Measurements from ENCODE around the gene OCSTAMP. TPM values are rescaled to one million over a fixed set of nuclear protein-coding genes. Genes with fewer than 3 reads are reported as not detected.

The OCSTAMP gene
- total and polyA plus RNA-seq, 2 donors (not counting 3 experiments of a cell fraction or from before 2014, with no cell fraction given), result not detected

- Histone ChIP-seq H3K4me3 (replicated peaks in 1 of 3; ENCODE audit: insufficient read depth in 1 of 3, low read depth in 1 of 3, low read length in 3 of 3) (no peak overlapping the region), H4K20me1 (replicated peaks; ENCODE audit: control insufficient read depth, extremely low read depth, insufficient read depth, low read length) (no peaks in the 10 kb centered on the region), H3K9ac (replicated peaks; ENCODE audit: extremely low read depth, insufficient read depth, low read length) (no peak overlapping the region), H3K79me2 (ENCODE audit: control insufficient read depth, insufficient read depth, low read length) (no peaks in the 10 kb centered on the region), H3K36me3 (ENCODE audit: control insufficient read depth in 2 of 2, extremely low read depth in 1 of 2, insufficient read depth in 2 of 2, low read length in 2 of 2) (no peaks in the 10 kb centered on the region), H3K9me3 (replicated peaks; ENCODE audit: control insufficient read depth, insufficient read depth, low read length) (no peaks in the 10 kb centered on the region), H2AFZ (ENCODE audit: low read depth, low read length) (peak overlapping the region; percentile 65), H3K4me1 (ENCODE audit: control insufficient read depth, extremely low read depth, insufficient read depth, low read length) (peaks cover 3% of the 10 kb centered on the region), H3K4me2 (ENCODE audit: insufficient read depth, low read length) (no peak overlapping the region), H3K27ac (ENCODE audit: insufficient read depth, low read depth, low read length) (no peak overlapping the region), H3K27me3 (ENCODE audit: control insufficient read depth in 2 of 2, insufficient read depth in 2 of 2, low read length in 2 of 2) (no peaks in the 10 kb centered on the region), H3K9me1 (replicated peaks; ENCODE audit: control insufficient read depth, extremely low read depth, insufficient read depth, low read length) (no peaks in the 10 kb centered on the region)
- ChIA-PET POLR2A (no interaction called here), CTCF (interaction anchor here (0.6 to 3.0 kb wide), 6 partner anchors 8 to 100 kb away, joined by 3 to 13 read pairs (median 4); no protein-coding TSS in a partner anchor)
- intact Hi-C loops (cut with micrococcal nuclease), result no loop called here
- FAIRE-seq (no peak), DNase-seq (ENCODE audit: low read depth, low spot score) (peak; percentile 35)
- peak; percentile 19 for TF ChIP-seq FOS (IDR thresholded peaks at IDR 0.05; ENCODE audit: borderline replicate concordance, insufficient read depth, low read length)
- TF ChIP-seq POLR2AphosphoS5 (IDR thresholded peaks at IDR 0.05; ENCODE audit: insufficient read depth, low read depth, low read length), result no peak
- no TSS peak for BruUV-seq (replicated peaks)
- dilution Hi-C loops (cut with MboI; ENCODE audit: extremely low pct_ligation_motif_present, low sequenced_read_pairs), result no loop called here
Observed at GRCh38 chr20:46573788-46574584, 23.5 kb upstream of the OCSTAMP start.

- no peaks in the 10 kb centered on the region for H4K20me1 ChIP-seq (replicated peaks; ENCODE audit: control insufficient read depth, extremely low read depth, insufficient read depth, low read length)
- DNase-seq (ENCODE audit: low read depth, low spot score), result peak; percentile 51
- CTCF ChIA-PET, result interaction anchor here (0.6 to 3.0 kb wide), 7 partner anchors 9 to 101 kb away, joined by 3 to 13 read pairs (median 5); no protein-coding TSS in a partner anchor
Observed at GRCh38 chr20:46573234-46573633, 22.8 kb upstream of the OCSTAMP start.

More at GRCh38 chr20:46573234-46573633, 22.8 kb upstream of the OCSTAMP start:
- no peak overlapping the region for H2AFZ ChIP-seq (ENCODE audit: low read depth, low read length)
- no peak overlapping the region for H3K27ac ChIP-seq (ENCODE audit: insufficient read depth, low read depth, low read length)
- no peaks in the 10 kb centered on the region for H3K36me3 ChIP-seq (ENCODE audit: control insufficient read depth in 2 of 2, extremely low read depth in 1 of 2, insufficient read depth in 2 of 2, low read length in 2 of 2)
- no peaks in the 10 kb centered on the region for H3K27me3 ChIP-seq (ENCODE audit: control insufficient read depth in 2 of 2, insufficient read depth in 2 of 2, low read length in 2 of 2)
- no peaks in the 10 kb centered on the region for H3K9me3 ChIP-seq (replicated peaks; ENCODE audit: control insufficient read depth, insufficient read depth, low read length)
- POLR2A ChIA-PET, result no interaction called here
- TF ChIP-seq MAX (IDR thresholded peaks at IDR 0.05; ENCODE audit: insufficient read depth, insufficient read length) (no peak), JUN (IDR thresholded peaks at IDR 0.05; ENCODE audit: borderline replicate concordance, insufficient read depth, insufficient read length, low read depth) (no peak), POLR2AphosphoS5 (IDR thresholded peaks at IDR 0.05; ENCODE audit: insufficient read depth, low read depth, low read length) (no peak), EZH2 (IDR thresholded peaks at IDR 0.05; ENCODE audit: borderline replicate concordance, low read depth, low read length, severe bottlenecking) (no peak), MYC (IDR thresholded peaks at IDR 0.05; ENCODE audit: low read depth, low read length) (no peak), GATA2 (IDR thresholded peaks at IDR 0.05; ENCODE audit: insufficient read depth, insufficient read length, low read depth, low read length) (no peak), POLR2A (IDR thresholded peaks at IDR 0.05; ENCODE audit: low read depth, low read length) (no peak), FOS (IDR thresholded peaks at IDR 0.05; ENCODE audit: borderline replicate concordance, insufficient read depth, low read length) (no peak), CTCF (IDR thresholded peaks at IDR 0.05; ENCODE audit: extremely low read depth in 1 of 2, insufficient read depth in 1 of 2, low read depth in 1 of 2, low read length in 2 of 2) (no peak)
- dilution Hi-C loops (cut with MboI; ENCODE audit: extremely low pct_ligation_motif_present, low sequenced_read_pairs) (no loop called here), intact Hi-C loops (cut with micrococcal nuclease) (no loop called here)
- peaks cover 3% of the 10 kb centered on the region for H3K4me1 ChIP-seq (ENCODE audit: control insufficient read depth, extremely low read depth, insufficient read depth, low read length)
- BruUV-seq (replicated peaks), result no TSS peak
- H3K9ac ChIP-seq (replicated peaks; ENCODE audit: extremely low read depth, insufficient read depth, low read length), result no peak overlapping the region
- no peak for FAIRE-seq
- H3K79me2 ChIP-seq (ENCODE audit: control insufficient read depth, insufficient read depth, low read length), result no peaks in the 10 kb centered on the region
- H3K4me3 ChIP-seq (replicated peaks in 1 of 3; ENCODE audit: insufficient read depth in 1 of 3, low read depth in 1 of 3, low read length in 3 of 3), result no peak overlapping the region
- no peak overlapping the region for H3K4me2 ChIP-seq (ENCODE audit: insufficient read depth, low read length)
- no peaks in the 10 kb centered on the region for H3K9me1 ChIP-seq (replicated peaks; ENCODE audit: control insufficient read depth, extremely low read depth, insufficient read depth, low read length)

Data from endothelial cell of umbilical vein (primary cell).